H1 (cell line): ENCODE measurements around the gene IQCF6. TPM values are rescaled to one million over a fixed set of nuclear protein-coding genes. Genes with fewer than 3 reads are reported as not detected.

Source experiments
- CTCF ChIA-PET: fragments of 300-600 bp; sonication (Branson Sonifier 250); formaldehyde crosslinking; loops from one replicate; lab custom pipeline; 2021; ENCODE audit not compliant: partially characterized antibody; lab: Charles Lee
- POLR2A ChIA-PET: fragments of 300-600 bp; sonication (Branson Sonifier 250); formaldehyde crosslinking; loops from one replicate; lab custom pipeline; 2021; ENCODE audit warnings: inconsistent platforms; ENCODE audit not compliant: partially characterized antibody; lab: Charles Lee
- DNase-seq, 2 experiments: peaks; one replicate each; pipeline versions ENCODE4 v3.0.0 to v3.0.0-alpha.2; 2010 to 2022; ENCODE audit warnings: low spot score in 2 of 2, low read depth in 1 of 2, mixed read lengths in 1 of 2
- FAIRE-seq: peaks from 2 replicates; lab custom pipeline; 2011; peaks lifted over from hg19 to GRCh38; lab: Jason Lieb, UNC
- H2AFZ ChIP-seq: 2 replicates; pipeline ENCODE4 v1.8.1; 2012; ENCODE audit warnings: low read length, inconsistent platforms
- H2AK5ac ChIP-seq: 2 replicates; pipeline ENCODE4 v1.6.1; 2013; ENCODE audit warnings: low read depth, low read length
- H2BK120ac ChIP-seq: replicated peaks from 2 replicates; pipeline ENCODE3; 2013; ENCODE audit warnings: low read depth, low read length, inconsistent platforms
- H2BK12ac ChIP-seq: 2 replicates; pipeline ENCODE4 v1.6.1; 2013; ENCODE audit warnings: low read depth, low read length
- H2BK15ac ChIP-seq: 2 replicates; pipeline ENCODE4 v1.6.1; 2013; ENCODE audit warnings: low read length
- H2BK20ac ChIP-seq: 2 replicates; pipeline ENCODE4 v1.6.1; 2013; ENCODE audit warnings: low read length
- H2BK5ac ChIP-seq: 2 replicates; pipeline ENCODE4 v1.6.1; 2013; ENCODE audit warnings: low read depth, low read length
- H3K14ac ChIP-seq: 2 replicates; pipeline ENCODE4 v1.6.1; 2013; ENCODE audit warnings: inconsistent platforms; ENCODE audit not compliant: insufficient read length
- H3K18ac ChIP-seq: 2 replicates; pipeline ENCODE4 v1.6.1; 2013; ENCODE audit warnings: low read length; ENCODE audit errors: extremely low read depth
- H3K23ac ChIP-seq: 2 replicates; pipeline ENCODE4 v1.6.1; 2013; ENCODE audit warnings: inconsistent platforms; ENCODE audit not compliant: insufficient read length
- H3K23me2 ChIP-seq: 2 replicates; pipeline ENCODE4 v1.6.1; 2013; ENCODE audit warnings: low read depth, low read length
- H3K27ac ChIP-seq: 2 replicates; pipeline ENCODE4 v1.6.1; 2011; ENCODE audit warnings: low read depth, low read length, inconsistent platforms
- H3K27me3 ChIP-seq, 4 experiments: replicated peaks in 1 of 4; 1 replicate in 1 of 4; 2 replicates in 3 of 4; pipeline versions ENCODE4 v1.6.1 to v1.8.1; 2011 to 2013; ENCODE audit warnings: low read length in 3 of 4, mild to moderate bottlenecking in 3 of 4, inconsistent platforms in 2 of 4, mixed read lengths in 2 of 4, moderate library complexity in 1 of 4; ENCODE audit not compliant: control insufficient read depth in 3 of 4, insufficient read depth in 3 of 4; ENCODE audit errors: extremely low read depth in 1 of 4
- H3K36me3 ChIP-seq, 4 experiments: 2 replicates each; pipeline versions ENCODE4 v1.6.1 to v1.8.1; 2011 to 2013; ENCODE audit warnings: mild to moderate bottlenecking in 4 of 4, low read length in 3 of 4, moderate library complexity in 2 of 4, control low read depth in 1 of 4, inconsistent platforms in 1 of 4; ENCODE audit not compliant: insufficient read depth in 4 of 4, control insufficient read depth in 2 of 4
- H3K4ac ChIP-seq: replicated peaks from 2 replicates; pipeline ENCODE3; 2013; ENCODE audit warnings: low read length, low read depth, mixed read lengths, inconsistent platforms; ENCODE audit not compliant: insufficient read length
- H3K4me1 ChIP-seq, 4 experiments: replicated peaks in 1 of 4; 1 replicate in 1 of 4; 2 replicates in 3 of 4; pipeline versions ENCODE4 v1.6.1 to v1.8.1; 2011 to 2013; ENCODE audit warnings: low read length in 3 of 4, inconsistent platforms in 2 of 4, mixed read lengths in 1 of 4; ENCODE audit not compliant: insufficient read depth in 4 of 4, control insufficient read depth in 3 of 4
- H3K4me2 ChIP-seq, 2 experiments: 2 replicates each; pipeline versions ENCODE4 v1.6.1 to v1.8.1; 2011 to 2013; ENCODE audit warnings: low read depth in 2 of 2, low read length in 2 of 2, control low read depth in 1 of 2, inconsistent platforms in 1 of 2, mild to moderate bottlenecking in 1 of 2; ENCODE audit not compliant: insufficient read depth in 1 of 2
- H3K4me3 ChIP-seq, 4 experiments: fragments of 200-600, 300-600 bp in 1 of 4; sonication (generic), shearing (Covaris generic), sonication (Bioruptor Twin) in 1 of 4; 2 replicates each; pipeline versions ENCODE4 v1.5.1 to v1.8.1; 2011 to 2016; ENCODE audit warnings: low read length in 4 of 4, low read depth in 3 of 4, control low read depth in 2 of 4, inconsistent platforms in 2 of 4, mild to moderate bottlenecking in 2 of 4, mixed read lengths in 1 of 4, moderate library complexity in 1 of 4; ENCODE audit not compliant: insufficient read depth in 2 of 4; ENCODE audit errors: extremely low read depth in 1 of 4
- H3K56ac ChIP-seq: replicated peaks from 2 replicates; pipeline ENCODE3; 2013; ENCODE audit warnings: low read depth, mild to moderate bottlenecking, mixed read lengths, low read length, inconsistent platforms; ENCODE audit not compliant: insufficient read length
- H3K79me1 ChIP-seq: 2 replicates; pipeline ENCODE4 v1.6.1; 2013; ENCODE audit warnings: low read depth, low read length, control low read depth
- H3K79me2 ChIP-seq, 2 experiments: 2 replicates each; pipeline versions ENCODE4 v1.6.1 to v1.8.1; 2012 to 2013; ENCODE audit warnings: low read length in 2 of 2, mild to moderate bottlenecking in 2 of 2, inconsistent platforms in 1 of 2; ENCODE audit not compliant: insufficient read depth in 2 of 2, control insufficient read depth in 1 of 2
- H3K9ac ChIP-seq, 4 experiments: replicated peaks in 1 of 4; 1 replicate in 1 of 4; 2 replicates in 3 of 4; pipeline versions ENCODE4 v1.6.1 to v1.8.1; 2011 to 2013; ENCODE audit warnings: low read depth in 3 of 4, low read length in 3 of 4, control low read depth in 2 of 4, mild to moderate bottlenecking in 2 of 4, moderate library complexity in 2 of 4, inconsistent platforms in 1 of 4; ENCODE audit errors: extremely low read depth in 1 of 4
- H3K9me3 ChIP-seq, 2 experiments: 2 replicates each; pipeline versions ENCODE4 v1.6.1 to v1.8.1; 2012 to 2013; ENCODE audit warnings: mild to moderate bottlenecking in 2 of 2, moderate library complexity in 2 of 2, control low read depth in 1 of 2, inconsistent platforms in 1 of 2, low read depth in 1 of 2, low read length in 1 of 2, mixed read lengths in 1 of 2; ENCODE audit not compliant: insufficient read depth in 2 of 2
- H4K20me1 ChIP-seq, 2 experiments: replicated peaks in 1 of 2; 2 replicates each; pipeline versions ENCODE3 to v1.8.1; 2011 to 2013; ENCODE audit warnings: inconsistent platforms in 2 of 2, low read length in 2 of 2, mild to moderate bottlenecking in 1 of 2; ENCODE audit not compliant: insufficient read depth in 2 of 2, control insufficient read depth in 1 of 2
- H4K5ac ChIP-seq: 2 replicates; pipeline ENCODE4 v1.6.1; 2013; ENCODE audit warnings: low read length, low read depth, mixed read lengths, inconsistent platforms; ENCODE audit not compliant: insufficient read length
- H4K8ac ChIP-seq: 2 replicates; pipeline ENCODE4 v1.8.0; 2013; ENCODE audit warnings: mild to moderate bottlenecking, moderate library complexity, low read length, inconsistent platforms; ENCODE audit not compliant: insufficient read depth; ENCODE audit errors: extremely low read depth
- H4K91ac ChIP-seq: replicated peaks from 2 replicates; pipeline ENCODE3; 2013; ENCODE audit warnings: low read length, mixed read lengths, inconsistent platforms; ENCODE audit not compliant: insufficient read length
- BACH1 ChIP-seq: IDR thresholded peaks from 2 replicates; pipeline ENCODE4 v1.6.1; 2012; ENCODE audit warnings: low read length, improper control_type of control experiment
- BCL11A ChIP-seq, 2 experiments: IDR thresholded peaks; one replicate each; pipeline ENCODE4 v1.6.1; 2011; ENCODE audit warnings: low read depth in 2 of 2, low read length in 2 of 2, mild to moderate bottlenecking in 2 of 2
- CHD1 ChIP-seq: IDR thresholded peaks from 2 replicates; pipeline ENCODE4 v1.6.1; 2012; ENCODE audit warnings: low read depth, low read length, improper control_type of control experiment
- CREB1 ChIP-seq: IDR thresholded peaks from 2 replicates; pipeline ENCODE4 v1.6.1; 2012; ENCODE audit warnings: inconsistent platforms
- GABPA ChIP-seq: IDR thresholded peaks from 2 replicates; pipeline ENCODE4 v1.6.1; 2011; ENCODE audit warnings: mild to moderate bottlenecking, low read length, moderate library complexity, borderline replicate concordance; ENCODE audit not compliant: insufficient read depth
- GTF2F1 ChIP-seq: IDR thresholded peaks from 2 replicates; pipeline ENCODE4 v1.6.1; 2012; ENCODE audit warnings: low read depth, low read length, improper control_type of control experiment, borderline replicate concordance
- MAX ChIP-seq: IDR thresholded peaks from 2 replicates; pipeline ENCODE4 v1.6.1; 2012; ENCODE audit warnings: inconsistent platforms
- NANOG ChIP-seq: IDR thresholded peaks from 2 replicates; pipeline ENCODE4 v1.6.1; 2011; ENCODE audit warnings: low read length, low read depth, mild to moderate bottlenecking, inconsistent platforms; ENCODE audit not compliant: insufficient read depth, poor library complexity, severe bottlenecking
- PHF8 ChIP-seq: fragments of 200-600 bp; sonication (generic); conservative IDR thresholded peaks from 2 replicates; pipeline ENCODE4 v1.7.1; 2012; ENCODE audit warnings: low read depth, mild to moderate bottlenecking, inconsistent platforms, low read length, moderate library complexity
- RAD21 ChIP-seq, 2 experiments: IDR thresholded peaks in 1 of 2; conservative IDR thresholded peaks in 1 of 2; 2 replicates each; pipeline ENCODE4 v1.6.1; 2011; ENCODE audit warnings: low read depth in 2 of 2, low read length in 2 of 2, improper control_type of control experiment in 1 of 2, inconsistent platforms in 1 of 2, mild to moderate bottlenecking in 1 of 2, moderate library complexity in 1 of 2
- TEAD4 ChIP-seq: IDR thresholded peaks from 2 replicates; pipeline ENCODE4 v1.6.1; 2012; ENCODE audit warnings: low read depth, low read length, inconsistent platforms, mixed read lengths
- ZNF274 ChIP-seq: IDR thresholded peaks from 2 replicates; pipeline ENCODE4 v1.7.0; 2012; ENCODE audit warnings: low read length, borderline replicate concordance; ENCODE audit errors: extremely low read depth
- WGBS, 2 experiments: shearing (Covaris generic) in 1 of 2; methylation state at CpG; one replicate each; pipeline versions ENCODE4 v1.1.6 to v1.1.7; 2013 to 2015; ENCODE audit warnings: low lambda C conversion rate in 2 of 2, mixed read lengths in 2 of 2, inconsistent platforms in 1 of 2, low coverage in 1 of 2, missing lambda C conversion rate in 1 of 2; ENCODE audit not compliant: insufficient replicate concordance in 2 of 2, insufficient coverage in 1 of 2, insufficient read length in 1 of 2; ENCODE audit errors: extremely low coverage in 1 of 2, missing lambda C conversion rate in 1 of 2; 5-methylcytosine and 5-hydroxymethylcytosine counted together
- polyA plus RNA-seq, 7 experiments: library from polyadenylated mRNA; depleted of rRNA in 3 of 7; stranded (reverse) in 5 of 7; unstranded in 2 of 7; fragments of >200 nt in 5 of 7; fragments of 200-250 nt in 2 of 7; gene quantifications; 1 replicate in 5 of 7; 2 replicates in 1 of 7; 4 replicates in 1 of 7; pipeline versions ENCODE4 v1.2.1 to v1.2.3, GENCODE V29; 2011 to 2013; ENCODE audit warnings: missing spikeins in 2 of 7, mixed read lengths in 2 of 7
- total RNA-seq: library from RNA; stranded (reverse); fragmentation: NEBNext Ultra II Directional; extraction: Animal tissue kit (Norgen Biotek cat#: 25700); gene quantifications from 2 replicates; pipeline ENCODE4 v1.2.1, GENCODE V29; 2021

Gene IQCF6
- total and polyA plus RNA-seq, 2 of the 8 experiments (the other 6 are each of a cell fraction or from before 2014, with no cell fraction given): not detected

- no peaks in the 10 kb centered on the region for H3K79me2 ChIP-seq
- H2BK20ac ChIP-seq: no peak overlapping the region
- H3K9me3 ChIP-seq: no peaks in the 10 kb centered on the region
- no peak overlapping the region for H3K27ac ChIP-seq
- H4K8ac ChIP-seq: no peak overlapping the region
- no peak overlapping the region for H2BK5ac ChIP-seq
- H2BK15ac ChIP-seq: no peak overlapping the region
- 0 out of 2 replicates have a peak overlapping the region, but pooled peaks have one; percentile 51 for H3K18ac ChIP-seq
- ChIA-PET POLR2A (interaction anchor here (1.3 kb wide), 1 partner anchor 9 kb away, joined by 4 read pairs; no protein-coding TSS in a partner anchor), CTCF (interaction anchor here (0.6 to 4.0 kb wide), 49 partner anchors 8 to 576 kb away, joined by 3 to 80 read pairs (median 5); partner anchors contain the start of genes IQCF2, IQCF5, PARP3 and RRP9)
- no peaks in the 10 kb centered on the region for H3K36me3 ChIP-seq
- H3K56ac ChIP-seq: no peak overlapping the region
- no peak overlapping the region for H4K5ac ChIP-seq
- no peak overlapping the region for H3K14ac ChIP-seq
- no peak overlapping the region for H4K91ac ChIP-seq
- peak overlapping the region; percentile 100 for H2AFZ ChIP-seq
- H3K4me2 ChIP-seq: no peak overlapping the region
- H3K23ac ChIP-seq: no peak overlapping the region
- H3K4me3 ChIP-seq: no peak overlapping the region
- no peaks in the 10 kb centered on the region for H3K79me1 ChIP-seq
- H3K9ac ChIP-seq: no peak overlapping the region
- H3K23me2 ChIP-seq: no peaks in the 10 kb centered on the region
- H2AK5ac ChIP-seq: no peak overlapping the region
- no peak overlapping the region for H3K4ac ChIP-seq
- no peaks in the 10 kb centered on the region for H3K4me1 ChIP-seq
- DNase-seq (peak; percentile 43 to 87), FAIRE-seq (peak; percentile 52)
- WGBS, 2 experiments: 55% methylated on average over 12 of the region's 12 CpGs; no CpG with 5 or more reads in 1 of the 2 experiments
- H4K20me1 ChIP-seq: no peaks in the 10 kb centered on the region
- H2BK12ac ChIP-seq: no peak overlapping the region; the same call in 1 of the 2 replicates
- H2BK120ac ChIP-seq: no peak overlapping the region
- no peaks in the 10 kb centered on the region for H3K27me3 ChIP-seq
- TF ChIP-seq NANOG (no peak), CREB1 (peak; percentile 24; the same call in 1 of the 2 replicates), PHF8 (no peak), BCL11A (IDR thresholded peaks at IDR 0.05; ENCODE audit: low read depth in 2 of 2, low read length in 2 of 2) (no peak), GTF2F1 (no peak), CHD1 (no peak), GABPA (no peak; the same call in 1 of the 2 replicates), ZNF274 (no peak), MAX (peak; percentile 27; the same call in 1 of the 2 replicates), RAD21 (IDR thresholded peaks at IDR 0.05 in 1 of 2, conservative IDR thresholded peaks at IDR 0.05 in 1 of 2; ENCODE audit: low read depth in 2 of 2, low read length in 2 of 2) (peak; percentile 60 to 71), BACH1 (no peak), TEAD4 (peak; percentile 85)
Measured at GRCh38 chr3:51819709-51820406, 40.8 kb upstream of the IQCF6 start.
